Measurements from ENCODE around the gene TBC1D16.
"Not testable (repeated sequence)": the region's sequence is repeated elsewhere in the genome, so short reads cannot be mapped to it uniquely, and the experiment has no call there.

Gene TBC1D16

GRCh38 chr17:79911430-79912399 is 124.0 kb downstream of the TBC1D16 start:
- no peak for ATAC-seq

GRCh38 chr17:79910985-79911361 is 124.7 kb downstream of the TBC1D16 start:
- ATAC-seq: no peak

- no peak for ATAC-seq
Observed at GRCh38 chr17:79909121-79909520, 126.6 kb downstream of the TBC1D16 start.

- no peak for ATAC-seq
Observed at GRCh38 chr17:79907850-79908249, 127.8 kb downstream of the TBC1D16 start.

- no peak for ATAC-seq
Observed at GRCh38 chr17:79907217-79907715, 128.4 kb downstream of the TBC1D16 start.

- ATAC-seq: no peak
Observed at GRCh38 chr17:79905832-79906231, 129.8 kb downstream of the TBC1D16 start.

GRCh38 chr17:79904865-79905264 is 130.8 kb downstream of the TBC1D16 start:
- ATAC-seq: no peak

- no peak for ATAC-seq
Observed at GRCh38 chr17:79902146-79902791, 133.4 kb downstream of the TBC1D16 start.

GRCh38 chr17:79901131-79901530 is 134.5 kb downstream of the TBC1D16 start:
- no peak for ATAC-seq

- no peak for ATAC-seq
Observed at GRCh38 chr17:79899584-79899983, 136.1 kb downstream of the TBC1D16 start.

- no peak for ATAC-seq
Observed at GRCh38 chr17:79897243-79898063, 138.2 kb downstream of the TBC1D16 start.

- ATAC-seq: not testable (repeated sequence)
Observed at GRCh38 chr17:79893457-79893856, 142.2 kb downstream of the TBC1D16 start.

GRCh38 chr17:79892457-79893241 is 143.0 kb downstream of the TBC1D16 start:
- no peak for ATAC-seq

GRCh38 chr17:79891113-79891730 is 144.4 kb downstream of the TBC1D16 start:
- ATAC-seq: no peak

GRCh38 chr17:79890706-79891105 is 145.0 kb downstream of the TBC1D16 start:
- ATAC-seq: no peak

GRCh38 chr17:79888811-79889634 is 146.6 kb downstream of the TBC1D16 start:
- no peak for ATAC-seq

GRCh38 chr17:79888009-79888540 is 147.6 kb downstream of the TBC1D16 start:
- ATAC-seq: no peak

- no peak for ATAC-seq
Observed at GRCh38 chr17:79887451-79887991, 148.2 kb downstream of the TBC1D16 start.

GRCh38 chr17:79883202-79883601 is 152.5 kb downstream of the TBC1D16 start:
- ATAC-seq: no peak
